ENCODE results near the gene CRYM.

CRYM gene

DNA sequence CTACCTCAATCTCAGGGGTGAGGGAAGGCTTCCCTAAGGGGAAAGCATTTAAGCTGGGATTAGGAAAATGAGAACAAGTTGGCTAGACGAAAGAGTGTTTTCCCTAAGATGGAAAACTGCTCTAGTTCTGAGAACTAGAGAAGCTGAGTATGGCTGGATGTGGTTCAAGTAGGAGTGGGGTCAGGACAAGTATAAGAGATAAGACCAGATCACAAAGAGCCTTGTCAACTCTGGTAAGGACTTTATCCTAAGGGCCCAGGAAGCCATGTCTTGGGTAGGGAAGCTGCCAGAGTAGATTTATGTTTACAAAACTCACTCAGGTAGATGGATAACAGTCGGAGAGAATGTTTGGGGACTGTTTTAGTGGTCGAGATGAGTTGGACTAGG is 42.9 kb downstream of the CRYM start:
- H3K4me3 ChIP-seq (replicated peaks; ENCODE audit: low read depth, low read length) = no peak overlapping the region
- TF ChIP-seq, protein P1, sequence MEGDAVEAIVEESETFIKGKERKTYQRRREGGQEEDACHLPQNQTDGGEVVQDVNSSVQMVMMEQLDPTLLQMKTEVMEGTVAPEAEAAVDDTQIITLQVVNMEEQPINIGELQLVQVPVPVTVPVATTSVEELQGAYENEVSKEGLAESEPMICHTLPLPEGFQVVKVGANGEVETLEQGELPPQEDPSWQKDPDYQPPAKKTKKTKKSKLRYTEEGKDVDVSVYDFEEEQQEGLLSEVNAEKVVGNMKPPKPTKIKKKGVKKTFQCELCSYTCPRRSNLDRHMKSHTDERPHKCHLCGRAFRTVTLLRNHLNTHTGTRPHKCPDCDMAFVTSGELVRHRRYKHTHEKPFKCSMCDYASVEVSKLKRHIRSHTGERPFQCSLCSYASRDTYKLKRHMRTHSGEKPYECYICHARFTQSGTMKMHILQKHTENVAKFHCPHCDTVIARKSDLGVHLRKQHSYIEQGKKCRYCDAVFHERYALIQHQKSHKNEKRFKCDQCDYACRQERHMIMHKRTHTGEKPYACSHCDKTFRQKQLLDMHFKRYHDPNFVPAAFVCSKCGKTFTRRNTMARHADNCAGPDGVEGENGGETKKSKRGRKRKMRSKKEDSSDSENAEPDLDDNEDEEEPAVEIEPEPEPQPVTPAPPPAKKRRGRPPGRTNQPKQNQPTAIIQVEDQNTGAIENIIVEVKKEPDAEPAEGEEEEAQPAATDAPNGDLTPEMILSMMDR (IDR thresholded peaks at IDR 0.05; ENCODE audit: low read depth, low read length, missing control alignments) = no peak
- DNase-seq (ENCODE audit: extremely low read depth, low read depth) = no peak

DNA sequence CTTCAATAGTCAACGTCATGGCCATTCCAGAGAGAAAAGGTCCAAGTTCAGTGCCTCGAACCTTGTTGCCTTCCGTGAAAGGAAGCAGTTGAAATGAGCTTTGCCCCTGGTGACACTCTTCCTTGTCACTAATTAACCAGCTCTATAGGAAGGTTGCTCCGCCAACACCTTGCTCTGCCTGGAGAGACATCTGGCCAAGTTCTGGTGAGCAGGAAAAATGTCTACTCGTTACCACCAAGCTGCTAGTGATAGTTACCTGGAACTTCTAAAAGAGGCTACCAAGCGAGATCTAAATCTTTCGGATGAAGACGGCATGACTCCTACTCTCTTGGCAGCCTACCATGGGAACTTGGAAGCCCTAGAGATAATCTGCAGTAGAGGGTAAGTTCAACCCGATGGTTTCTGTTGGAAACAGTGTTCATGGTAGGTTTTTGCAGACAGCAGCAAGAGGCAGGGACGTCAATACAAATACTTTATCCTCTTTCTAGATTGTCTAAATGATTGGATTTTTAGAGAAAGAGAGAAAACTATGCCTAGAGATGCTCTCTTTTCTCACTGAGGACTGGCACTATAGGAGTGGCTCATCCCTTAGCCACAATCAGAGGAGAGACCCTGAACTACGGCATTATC is 44.5 kb downstream of the CRYM start, which contains the start of gene ANKS4B:
TSS of gene ANKS4B (plus strand) at position 179 of the 630 bp plus-strand sequence. CDS start at position 218, 39 bp downstream.
- TF ChIP-seq, protein P1 (IDR thresholded peaks at IDR 0.05; ENCODE audit: low read depth, low read length, missing control alignments) = no peak
- no peak for DNase-seq (ENCODE audit: extremely low read depth, low read depth)
- no peak within 1 kb of the TSS for H3K4me3 ChIP-seq (replicated peaks; ENCODE audit: low read depth, low read length)

DNA sequence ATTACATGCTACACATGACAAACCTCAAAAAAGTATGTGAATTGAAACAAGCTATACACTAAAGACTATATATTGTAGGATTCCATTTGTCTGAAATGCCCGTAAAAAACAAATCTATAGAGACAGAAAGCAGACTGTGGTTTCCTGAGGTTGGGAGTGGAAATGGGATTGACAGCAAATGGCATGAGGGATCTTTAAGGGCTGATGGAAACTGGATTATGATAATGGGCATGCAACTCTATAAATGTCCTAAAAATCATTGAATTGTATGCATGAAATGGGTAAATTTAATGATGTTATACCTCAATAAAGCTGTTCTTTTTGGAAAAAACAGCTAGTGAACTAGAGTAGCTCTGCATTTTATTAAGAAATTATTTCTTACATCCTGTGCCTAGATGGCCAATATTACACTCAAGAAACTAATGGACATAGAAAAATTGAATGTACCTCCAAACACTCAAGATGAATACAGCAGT is 45.0 kb downstream of the CRYM start:
- DNase-seq (ENCODE audit: extremely low read depth, low read depth) = no peak
- TF ChIP-seq, protein P1 (IDR thresholded peaks at IDR 0.05; ENCODE audit: low read depth, low read length, missing control alignments) = no peak

DNA sequence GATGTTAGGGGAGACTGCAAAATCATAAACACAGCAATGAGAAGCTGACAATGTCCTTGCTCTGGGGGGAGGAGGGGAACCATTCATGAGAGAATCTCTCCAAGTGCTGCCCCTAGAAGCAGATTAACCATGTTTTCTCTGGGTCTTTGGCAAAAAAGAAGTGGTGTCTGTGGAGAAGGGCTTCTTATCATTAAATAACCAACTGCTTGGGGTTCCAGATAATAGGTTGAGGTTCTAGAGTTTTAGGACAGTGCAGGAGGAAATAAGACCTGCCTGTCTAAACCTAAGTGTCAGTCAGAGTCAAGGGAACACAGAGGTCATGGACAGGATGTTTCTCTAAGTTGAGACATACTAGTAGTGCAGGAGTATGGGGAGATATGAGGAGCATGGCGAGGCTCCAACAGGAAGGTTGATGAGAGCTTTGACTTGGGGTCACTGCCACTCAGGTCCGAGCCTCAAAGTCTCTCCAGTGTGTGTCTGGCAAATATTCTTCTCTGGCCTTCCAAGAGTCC is 49.7 kb downstream of the CRYM start:
- H3K4me3 ChIP-seq (replicated peaks; ENCODE audit: low read depth, low read length) = no peak overlapping the region
- TF ChIP-seq, protein P1 (IDR thresholded peaks at IDR 0.05; ENCODE audit: low read depth, low read length, missing control alignments) = no peak
- DNase-seq (ENCODE audit: extremely low read depth, low read depth) = no peak

More for the DNA sequence above, 45.0 kb downstream of the CRYM start:
- H3K4me3 ChIP-seq (replicated peaks; ENCODE audit: low read depth, low read length) = no peak overlapping the region

DNA sequence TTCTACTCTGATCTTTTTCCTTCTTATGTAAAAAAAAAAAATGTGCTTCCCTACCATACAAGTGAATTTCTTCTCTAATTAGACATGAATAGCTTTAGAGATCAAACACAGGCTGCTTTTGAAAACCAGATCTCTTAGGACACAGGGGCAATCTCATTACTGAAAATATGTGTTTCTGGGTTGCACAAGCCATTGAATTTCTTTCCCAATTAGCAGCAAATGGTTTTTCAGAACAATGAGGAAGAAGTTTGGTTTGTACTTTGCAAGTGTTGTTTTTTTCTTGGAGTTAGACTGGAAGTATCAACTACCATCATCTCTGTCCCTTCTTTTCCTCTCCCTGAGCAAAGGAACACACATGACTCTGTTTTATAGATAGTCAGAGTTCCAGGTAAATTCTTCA is 50.2 kb downstream of the CRYM start:
- no peak for DNase-seq (ENCODE audit: extremely low read depth, low read depth)
- TF ChIP-seq, protein P1 (IDR thresholded peaks at IDR 0.05; ENCODE audit: low read depth, low read length, missing control alignments) = no peak
- no peak overlapping the region for H3K4me3 ChIP-seq (replicated peaks; ENCODE audit: low read depth, low read length)

DNA sequence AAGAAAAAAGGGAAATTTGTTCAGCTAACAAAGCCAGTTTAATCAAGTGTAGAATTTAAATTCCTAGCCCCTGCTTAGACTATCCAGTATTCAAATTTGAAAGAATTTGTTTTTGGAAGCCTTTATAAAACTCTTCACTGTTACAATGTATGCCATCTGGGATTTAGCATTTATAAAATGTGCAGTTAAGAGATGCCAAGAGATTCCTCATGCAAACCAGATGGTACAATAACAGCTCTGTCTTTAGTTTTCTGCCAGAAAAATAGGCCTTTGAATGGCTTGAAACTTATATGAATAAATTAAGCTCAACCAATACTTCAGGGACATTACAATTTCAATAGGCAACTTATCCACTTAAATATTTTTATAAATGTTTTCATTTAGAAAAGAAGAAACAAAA is 51.3 kb downstream of the CRYM start:
- H3K4me3 ChIP-seq (replicated peaks; ENCODE audit: low read depth, low read length) = no peak overlapping the region
- DNase-seq (ENCODE audit: extremely low read depth, low read depth) = no peak
- TF ChIP-seq, protein P1 (IDR thresholded peaks at IDR 0.05; ENCODE audit: low read depth, low read length, missing control alignments) = no peak
